Activated CD4-positive, alpha-beta T cell treated with anti-CD3 and anti-CD28 coated beads, Interleukin-10, Interleukin-2, amounts not matched to agents 100 ng/mL and 50 ng/mL, durations not matched to agents 16 hours and 8 hours (primary cell): Measurements from ENCODE around the gene PIGU.
"Not testable (repeated sequence)": the region's sequence is repeated elsewhere in the genome, so short reads cannot be mapped to it uniquely, and the experiment has no call there.

Source experiments
- DNase-seq: peaks from one replicate; pipeline ENCODE4 v3.0.0-alpha.2; 2020

The PIGU gene

DNA sequence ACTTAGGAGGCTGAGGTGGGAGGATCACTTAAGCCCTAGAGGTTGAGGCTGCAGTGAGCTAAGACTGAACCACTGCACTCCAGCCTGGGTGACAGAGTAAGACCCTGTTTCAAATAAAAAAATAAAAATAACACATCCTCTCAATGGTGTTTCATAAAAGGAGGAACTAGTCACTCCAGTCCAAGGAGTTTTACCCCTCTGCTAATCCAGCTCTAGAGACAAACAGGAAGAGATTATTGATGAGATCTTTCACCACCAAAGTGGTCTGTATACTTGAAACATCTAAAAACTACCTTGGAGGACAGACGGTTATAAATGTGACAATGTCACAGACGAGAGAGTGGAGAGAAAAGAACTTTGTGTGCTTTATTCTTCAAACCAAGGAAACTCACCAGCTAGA lies 58.2 kb downstream of the PIGU start:
- no peak for DNase-seq

- not testable (repeated sequence) for DNase-seq
These were observed 60.0 kb downstream of the PIGU start for GRCh38 chr20:34616913-34617312.

DNA sequence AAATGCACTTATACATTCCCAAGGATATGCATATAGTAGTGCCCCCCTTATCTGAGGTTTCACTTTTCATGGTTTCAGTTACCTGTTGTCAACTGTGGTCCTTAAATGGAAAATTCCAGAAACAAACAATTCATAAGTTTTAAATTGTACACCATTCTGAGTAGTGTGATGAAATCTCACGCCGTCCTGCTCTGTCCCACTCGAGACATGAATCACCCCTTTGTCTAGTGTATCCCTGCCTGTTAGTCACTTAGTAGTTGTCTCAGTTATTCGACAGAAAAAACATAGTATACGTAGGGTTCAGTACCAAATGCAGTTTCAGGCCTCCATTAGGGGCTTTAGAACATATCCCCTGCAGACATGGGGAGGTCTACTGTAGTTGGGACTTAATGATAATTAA lies 61.4 kb downstream of the PIGU start:
- no peak for DNase-seq

DNA sequence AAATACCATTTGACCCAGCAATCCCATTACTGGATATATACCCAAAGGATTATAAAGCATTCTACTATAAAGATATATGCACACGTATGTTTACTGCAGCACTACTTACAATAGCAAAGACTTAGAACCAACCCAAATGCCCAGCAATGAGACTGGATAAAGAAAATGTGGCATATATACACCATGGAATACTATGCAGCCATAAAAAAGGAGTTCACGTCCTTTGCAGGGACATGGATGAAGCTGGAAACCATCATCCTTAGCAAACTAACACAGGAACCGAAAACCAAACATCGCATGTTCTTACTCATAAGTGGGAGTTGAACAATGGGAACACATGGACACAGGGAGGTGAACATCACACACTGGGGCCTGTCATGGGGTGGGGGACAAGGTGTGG lies 64.9 kb downstream of the PIGU start:
- not testable (repeated sequence) for DNase-seq

- DNase-seq = no peak
These were observed 69.8 kb downstream of the PIGU start for GRCh38 chr20:34607066-34607465.

GRCh38 chr20:34604980-34605788 lies 71.7 kb downstream of the PIGU start:
- DNase-seq = no peak

DNA sequence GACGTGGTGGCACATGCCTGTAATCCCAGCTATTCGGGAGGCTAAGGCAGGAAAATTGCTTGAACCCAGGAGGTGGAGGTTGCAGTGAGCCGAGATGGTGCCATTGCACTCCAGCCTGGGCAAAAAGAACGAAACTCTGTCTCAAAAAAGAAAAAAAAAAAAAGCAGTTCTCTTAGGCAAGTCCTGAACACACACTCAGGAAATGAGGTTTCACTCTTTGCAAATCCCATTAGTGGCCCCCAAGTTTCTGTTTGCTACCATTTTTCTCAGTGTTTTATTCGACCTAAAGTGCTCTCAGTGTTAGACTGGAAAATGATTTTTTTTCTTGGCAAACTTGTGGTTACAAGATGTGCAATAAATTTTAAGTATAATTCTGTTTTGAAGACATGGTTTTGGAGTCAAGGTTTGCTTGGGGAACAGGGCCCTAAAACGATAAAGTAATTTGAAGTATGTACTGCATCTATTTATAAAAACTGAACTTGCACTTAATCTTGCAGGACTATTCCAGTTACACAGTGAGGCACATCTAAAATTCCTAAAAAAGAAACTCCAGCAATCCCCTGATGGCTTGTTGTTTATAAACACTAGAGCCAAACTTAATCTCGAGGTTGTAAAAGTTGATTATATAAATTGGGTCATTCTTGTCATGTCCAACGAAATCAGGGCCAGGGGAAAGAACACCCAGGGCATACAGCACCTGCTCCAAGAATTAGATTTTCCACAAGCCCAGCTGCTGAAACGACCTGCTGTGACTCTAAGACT lies 75.8 kb downstream of the PIGU start:
- no peak for DNase-seq

- DNase-seq = no peak
These were observed 81.3 kb downstream of the PIGU start for GRCh38 chr20:34595377-34596184.

GRCh38 chr20:34586488-34587163 lies 90.3 kb downstream of the PIGU start:
- no peak for DNase-seq

- no peak for DNase-seq
These were observed 91.9 kb downstream of the PIGU start for GRCh38 chr20:34585019-34585418.

DNA sequence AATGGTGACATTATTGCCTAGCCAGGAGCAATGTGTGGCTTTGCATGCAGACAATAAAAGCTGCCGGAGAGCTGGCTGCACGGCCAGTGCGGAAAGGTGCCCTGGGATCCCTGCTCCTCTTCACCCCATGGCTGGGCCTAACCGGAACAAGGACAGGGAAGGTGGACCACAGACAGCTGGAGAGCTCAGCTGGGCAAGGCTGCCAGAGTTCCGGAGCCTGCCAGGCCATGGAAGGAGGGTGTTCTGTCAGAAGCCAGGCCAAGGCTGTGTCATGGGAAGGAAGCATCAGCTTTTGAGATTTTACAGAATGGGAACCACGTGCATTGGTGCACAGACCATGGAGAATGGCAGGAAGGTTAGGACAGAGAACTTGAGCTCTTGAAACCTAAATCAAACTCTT lies 93.3 kb downstream of the PIGU start:
- no peak for DNase-seq

- DNase-seq = no peak
These were observed 94.0 kb downstream of the PIGU start for GRCh38 chr20:34582911-34583310.

- DNase-seq = no peak
These were observed 94.7 kb downstream of the PIGU start for GRCh38 chr20:34582221-34582620.

DNA sequence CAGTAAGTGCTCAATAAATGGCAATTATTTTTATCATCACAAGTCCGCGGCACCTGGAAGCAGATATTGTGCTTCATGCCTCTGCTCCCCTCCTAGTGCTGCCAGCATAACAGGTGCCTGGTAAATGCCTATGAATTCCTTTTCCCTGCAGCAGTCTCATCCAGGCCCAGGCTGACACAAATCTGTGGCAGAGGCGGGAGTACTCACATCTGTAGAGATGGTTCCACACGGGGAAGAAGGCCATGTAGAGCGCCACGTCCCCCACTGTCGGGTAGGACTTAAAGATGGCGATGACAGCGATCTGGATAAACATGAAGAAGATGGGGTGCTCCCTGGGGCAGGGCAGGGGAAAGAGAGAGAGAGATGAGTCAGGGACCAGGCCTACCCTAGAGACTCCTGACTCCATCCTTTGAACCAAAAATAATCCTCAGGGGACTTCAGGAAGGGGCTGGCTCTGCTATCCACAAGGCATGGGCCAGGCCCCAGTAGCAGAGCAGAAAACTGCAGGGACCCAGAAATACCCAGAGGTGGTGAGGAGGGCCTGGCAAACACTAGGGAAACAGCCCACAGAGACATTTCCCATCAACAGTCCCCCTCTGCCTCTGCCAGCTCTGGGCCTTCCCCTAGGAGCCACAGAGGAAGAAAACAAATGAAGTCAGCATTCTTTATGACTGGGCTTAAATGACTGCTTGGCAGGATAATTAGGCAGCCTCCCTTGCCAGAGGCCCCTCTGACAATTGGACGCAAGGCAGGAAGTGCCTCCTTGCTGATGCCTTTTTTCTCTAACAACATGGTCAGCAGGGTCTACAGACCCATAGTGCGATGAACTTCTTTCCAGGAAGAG lies 95.3 kb downstream of the PIGU start:
- DNase-seq = peak; percentile 79

DNA sequence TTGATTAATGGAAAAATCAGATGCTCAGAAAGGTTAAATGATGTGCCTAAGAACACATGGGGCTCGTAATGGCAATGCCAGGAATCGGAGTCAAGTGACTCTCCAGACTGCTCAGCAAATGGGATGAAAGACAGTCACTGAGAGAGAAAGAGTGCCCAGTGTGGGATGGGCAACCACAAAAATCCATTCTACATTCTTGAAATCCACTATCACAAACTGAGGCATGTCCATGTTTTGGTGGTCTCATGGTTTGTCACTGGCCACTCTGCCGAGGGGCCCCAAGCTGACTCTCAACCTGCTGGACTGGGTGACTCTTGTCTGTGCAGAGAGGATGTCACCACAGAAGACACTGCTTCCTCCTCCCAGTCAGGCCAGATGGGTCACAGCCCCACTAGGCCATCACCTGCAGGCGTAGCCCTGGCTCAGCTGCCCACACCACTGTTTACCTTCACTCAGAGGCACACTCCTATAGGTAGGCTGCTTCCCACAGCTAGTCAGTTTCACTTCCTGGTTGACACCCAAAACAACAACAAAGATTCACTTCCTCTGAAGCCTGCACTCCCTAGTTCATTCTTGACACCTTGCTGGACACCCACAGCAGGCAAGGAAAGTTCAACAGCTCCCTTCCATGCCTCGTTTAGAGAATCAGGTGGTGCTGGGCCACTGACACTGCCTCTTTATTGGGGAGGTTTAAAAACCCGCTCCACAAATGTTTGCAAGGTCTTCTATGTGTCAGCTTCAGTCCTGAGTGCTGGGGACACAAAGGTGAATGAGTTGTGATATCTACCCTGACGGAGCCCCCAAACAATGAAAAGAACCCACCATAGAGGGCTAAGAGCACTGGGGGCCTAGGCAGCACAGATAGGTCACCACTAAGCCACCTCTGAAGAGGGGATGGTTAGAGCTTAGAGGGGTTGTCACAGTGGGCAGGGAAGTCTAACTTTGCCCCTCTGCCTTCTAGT lies 96.6 kb downstream of the PIGU start:
- DNase-seq = peak; percentile 46

DNA sequence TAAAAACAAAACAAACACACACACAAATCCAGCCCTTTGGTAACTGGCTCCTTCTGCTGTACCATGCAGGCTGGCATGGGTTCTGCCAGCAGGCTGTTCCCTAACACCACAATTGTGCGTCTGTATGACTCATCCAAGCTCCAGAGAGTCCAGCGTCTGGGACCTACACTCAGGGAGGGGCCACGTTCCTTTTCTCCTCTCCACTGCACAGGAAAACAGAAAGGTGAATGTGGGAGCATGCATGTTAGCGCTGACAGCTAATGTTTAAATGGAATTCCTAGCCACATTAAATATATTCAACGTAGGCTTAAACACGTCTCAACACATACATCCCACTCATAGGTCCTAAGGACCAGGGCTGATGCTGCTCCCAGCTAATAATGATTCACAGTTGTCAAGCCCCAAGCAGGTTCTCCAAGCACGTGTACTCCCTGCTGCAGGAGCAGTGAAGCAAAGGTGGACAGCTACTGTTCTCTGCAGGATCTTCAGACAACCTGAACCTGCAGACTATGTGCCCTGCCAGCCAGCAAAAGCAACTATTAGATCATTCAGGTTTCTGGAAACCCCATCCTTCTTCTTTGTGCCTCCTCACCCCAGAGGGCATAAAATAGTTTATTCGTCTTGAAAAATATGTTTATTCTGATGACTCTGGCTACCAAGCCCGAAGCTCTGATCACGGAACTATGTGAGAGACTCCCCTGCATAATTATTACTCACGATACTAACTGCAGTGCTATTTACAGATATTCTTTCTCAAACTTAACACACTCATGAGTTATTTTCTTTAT lies 97.5 kb downstream of the PIGU start:
- DNase-seq = peak; percentile 20

- no peak for DNase-seq
These were observed 98.4 kb downstream of the PIGU start for GRCh38 chr20:34578521-34578920.

GRCh38 chr20:34578025-34578424 lies 98.9 kb downstream of the PIGU start:
- no peak for DNase-seq

- DNase-seq = no peak
These were observed 99.8 kb downstream of the PIGU start for GRCh38 chr20:34577061-34577460.

DNA sequence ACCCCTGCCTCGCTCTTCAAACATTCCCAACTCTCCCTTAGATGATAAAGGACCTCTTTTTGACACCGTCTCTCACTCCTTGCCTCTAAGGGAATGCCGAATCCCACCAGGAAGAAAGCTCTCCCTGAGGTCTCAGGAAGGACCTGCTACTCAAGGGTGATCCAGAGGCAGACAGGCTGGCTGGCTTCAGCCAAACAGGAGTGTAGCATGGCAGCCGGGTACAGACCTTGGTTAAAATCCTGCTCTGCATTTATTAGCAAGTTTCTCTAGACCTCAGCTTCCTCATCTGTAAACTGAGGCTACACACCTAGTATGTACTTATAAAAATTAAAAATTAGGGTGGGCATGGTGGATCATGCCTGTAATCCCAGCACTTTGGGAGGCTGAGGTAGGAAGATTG lies 101.1 kb downstream of the PIGU start:
- DNase-seq = no peak
